ENCODE results near the gene RAB31. TPM values are rescaled to one million over a fixed set of nuclear protein-coding genes. Genes with fewer than 3 reads are reported as not detected.

The RAB31 gene
- polyA plus RNA-seq, 1 donor from 2014 or later, result 16.3 TPM

- H3K79me2 ChIP-seq (replicated peaks; ENCODE audit: insufficient read depth, low read length), result no peaks in the 10 kb centered on the region
- no peak overlapping the region for H3K27ac ChIP-seq (ENCODE audit: low read length)
- H3K9me2 ChIP-seq (ENCODE audit: insufficient read depth, low read length), result no peaks in the 10 kb centered on the region
- TF ChIP-seq, protein P1, sequence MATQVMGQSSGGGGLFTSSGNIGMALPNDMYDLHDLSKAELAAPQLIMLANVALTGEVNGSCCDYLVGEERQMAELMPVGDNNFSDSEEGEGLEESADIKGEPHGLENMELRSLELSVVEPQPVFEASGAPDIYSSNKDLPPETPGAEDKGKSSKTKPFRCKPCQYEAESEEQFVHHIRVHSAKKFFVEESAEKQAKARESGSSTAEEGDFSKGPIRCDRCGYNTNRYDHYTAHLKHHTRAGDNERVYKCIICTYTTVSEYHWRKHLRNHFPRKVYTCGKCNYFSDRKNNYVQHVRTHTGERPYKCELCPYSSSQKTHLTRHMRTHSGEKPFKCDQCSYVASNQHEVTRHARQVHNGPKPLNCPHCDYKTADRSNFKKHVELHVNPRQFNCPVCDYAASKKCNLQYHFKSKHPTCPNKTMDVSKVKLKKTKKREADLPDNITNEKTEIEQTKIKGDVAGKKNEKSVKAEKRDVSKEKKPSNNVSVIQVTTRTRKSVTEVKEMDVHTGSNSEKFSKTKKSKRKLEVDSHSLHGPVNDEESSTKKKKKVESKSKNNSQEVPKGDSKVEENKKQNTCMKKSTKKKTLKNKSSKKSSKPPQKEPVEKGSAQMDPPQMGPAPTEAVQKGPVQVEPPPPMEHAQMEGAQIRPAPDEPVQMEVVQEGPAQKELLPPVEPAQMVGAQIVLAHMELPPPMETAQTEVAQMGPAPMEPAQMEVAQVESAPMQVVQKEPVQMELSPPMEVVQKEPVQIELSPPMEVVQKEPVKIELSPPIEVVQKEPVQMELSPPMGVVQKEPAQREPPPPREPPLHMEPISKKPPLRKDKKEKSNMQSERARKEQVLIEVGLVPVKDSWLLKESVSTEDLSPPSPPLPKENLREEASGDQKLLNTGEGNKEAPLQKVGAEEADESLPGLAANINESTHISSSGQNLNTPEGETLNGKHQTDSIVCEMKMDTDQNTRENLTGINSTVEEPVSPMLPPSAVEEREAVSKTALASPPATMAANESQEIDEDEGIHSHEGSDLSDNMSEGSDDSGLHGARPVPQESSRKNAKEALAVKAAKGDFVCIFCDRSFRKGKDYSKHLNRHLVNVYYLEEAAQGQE (IDR thresholded peaks at IDR 0.05; ENCODE audit: borderline replicate concordance), result no peak
- TF ChIP-seq EZH2 (IDR thresholded peaks at IDR 0.05; ENCODE audit: borderline replicate concordance, insufficient read depth, low read length, poor library complexity, severe bottlenecking) (no peak), MXI1 (conservative IDR thresholded peaks at IDR 0.05; ENCODE audit: poor library complexity, severe bottlenecking) (no peak), RAD21 (conservative IDR thresholded peaks at IDR 0.05) (no peak), EP300 (conservative IDR thresholded peaks at IDR 0.05; ENCODE audit: poor library complexity, severe bottlenecking) (no peak), TAF1 (IDR thresholded peaks at IDR 0.05; ENCODE audit: low read depth) (no peak), POLR2AphosphoS5 (IDR thresholded peaks at IDR 0.05) (no peak), SMC3 (conservative IDR thresholded peaks at IDR 0.05; ENCODE audit: poor library complexity) (no peak), CTCF (IDR thresholded peaks at IDR 0.05; ENCODE audit: poor library complexity, severe bottlenecking) (no peak)
- no peaks in the 10 kb centered on the region for H4K20me1 ChIP-seq (ENCODE audit: insufficient read depth)
- H3K4me2 ChIP-seq (ENCODE audit: low read length), result no peak overlapping the region
- H3K4me3 ChIP-seq (ENCODE audit: low read length), result no peak overlapping the region
- no peak overlapping the region for H2AFZ ChIP-seq (ENCODE audit: low read depth, low read length)
- no peaks in the 10 kb centered on the region for H3K9me3 ChIP-seq (ENCODE audit: low read length)
- H3K36me3 ChIP-seq (ENCODE audit: insufficient read depth, low read length), result no peaks in the 10 kb centered on the region
- no peak overlapping the region for H3K9ac ChIP-seq (ENCODE audit: low read length)
- H3F3A ChIP-seq (ENCODE audit: insufficient read depth, low read length, poor library complexity, severe bottlenecking), result no peaks in the 10 kb centered on the region
- no peaks in the 10 kb centered on the region for H3K27me3 ChIP-seq (ENCODE audit: insufficient read depth, low read depth, low read length)
Observed at GRCh38 chr18:9851511-9851910, 143.4 kb downstream of the RAB31 start.

DNA sequence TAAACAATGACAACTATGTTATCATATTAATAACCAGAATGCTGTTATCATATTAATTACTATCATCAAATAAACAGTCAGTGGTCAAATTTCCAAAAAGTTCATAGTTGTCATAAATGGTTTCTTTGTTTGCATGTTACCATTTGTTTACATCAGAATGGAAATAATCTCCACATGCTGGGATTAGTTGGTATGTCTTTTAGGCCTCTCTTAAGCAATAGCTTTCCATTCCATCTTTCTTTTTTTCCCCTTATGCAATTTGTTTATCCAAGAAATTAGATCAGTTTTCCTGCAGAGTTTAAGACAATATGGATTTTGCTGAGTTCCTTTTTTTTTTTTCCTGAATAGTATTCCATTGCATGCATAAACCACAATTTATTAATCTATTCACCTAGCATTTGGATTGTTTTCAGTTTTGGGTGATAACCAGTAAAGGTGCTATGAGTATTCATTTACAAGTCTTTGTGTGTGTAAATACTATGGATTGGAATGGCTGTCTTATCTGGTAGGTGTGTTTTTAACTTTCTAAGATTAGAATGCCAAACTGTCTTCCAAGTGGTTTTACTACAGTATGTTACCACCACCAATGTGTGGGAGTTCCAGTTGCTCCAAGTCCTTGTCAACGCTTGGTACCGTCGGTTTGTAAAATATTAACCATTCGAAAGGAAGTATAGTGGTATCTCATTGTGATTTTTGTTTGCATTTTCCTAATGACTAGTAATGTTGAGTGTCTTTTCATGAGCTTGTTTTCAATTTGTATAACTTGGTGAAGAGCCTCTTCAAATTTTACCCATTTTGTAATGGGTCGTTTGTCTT lies 144.4 kb downstream of the RAB31 start:
- no peaks in the 10 kb centered on the region for H3K36me3 ChIP-seq (ENCODE audit: insufficient read depth, low read length)
- H3K27me3 ChIP-seq (ENCODE audit: insufficient read depth, low read depth, low read length), result no peaks in the 10 kb centered on the region
- no peak overlapping the region for H3K4me3 ChIP-seq (ENCODE audit: low read length)
- no peaks in the 10 kb centered on the region for H3K79me2 ChIP-seq (replicated peaks; ENCODE audit: insufficient read depth, low read length)
- H4K20me1 ChIP-seq (ENCODE audit: insufficient read depth), result no peaks in the 10 kb centered on the region
- H3K27ac ChIP-seq (ENCODE audit: low read length), result no peak overlapping the region
- no peak overlapping the region for H3K4me2 ChIP-seq (ENCODE audit: low read length)
- no peak overlapping the region for H2AFZ ChIP-seq (ENCODE audit: low read depth, low read length)
- H3K9me2 ChIP-seq (ENCODE audit: insufficient read depth, low read length), result no peaks in the 10 kb centered on the region
- H3K9me3 ChIP-seq (ENCODE audit: low read length), result no peaks in the 10 kb centered on the region
- no peaks in the 10 kb centered on the region for H3F3A ChIP-seq (ENCODE audit: insufficient read depth, low read length, poor library complexity, severe bottlenecking)
- no peak overlapping the region for H3K9ac ChIP-seq (ENCODE audit: low read length)
- no peak for TF ChIP-seq SMC3 (conservative IDR thresholded peaks at IDR 0.05; ENCODE audit: poor library complexity)
- TF ChIP-seq EZH2 (IDR thresholded peaks at IDR 0.05; ENCODE audit: borderline replicate concordance, insufficient read depth, low read length, poor library complexity, severe bottlenecking), result no peak
- no peak for TF ChIP-seq EP300 (conservative IDR thresholded peaks at IDR 0.05; ENCODE audit: poor library complexity, severe bottlenecking)
- TF ChIP-seq, protein P1 (IDR thresholded peaks at IDR 0.05; ENCODE audit: borderline replicate concordance), result no peak
- TF ChIP-seq RAD21 (conservative IDR thresholded peaks at IDR 0.05), result no peak
- TF ChIP-seq MXI1 (conservative IDR thresholded peaks at IDR 0.05; ENCODE audit: poor library complexity, severe bottlenecking), result no peak
- TF ChIP-seq TAF1 (IDR thresholded peaks at IDR 0.05; ENCODE audit: low read depth), result no peak
- no peak for TF ChIP-seq POLR2AphosphoS5 (IDR thresholded peaks at IDR 0.05)
- no peak for TF ChIP-seq CTCF (IDR thresholded peaks at IDR 0.05; ENCODE audit: poor library complexity, severe bottlenecking)

Measured in neural cell (in vitro differentiated cells).